Natural killer cell (primary cell): ENCODE measurements around the gene SLC23A2. TPM values are rescaled to one million over a fixed set of nuclear protein-coding genes. Genes with fewer than 3 reads are reported as not detected.

ENCODE experiments used
- ATAC-seq, 3 donors: fragments of 150-1000 bp in 2 of 3; fragments of 200-7000 bp in 1 of 3; cut with Tn5 transposase; 1 replicate in 1 of 3; 2 replicates in 2 of 3; pipeline ENCODE4 v1.10.0; 2021; ENCODE audit warnings: mild to moderate bottlenecking in 2 of 3, moderate library complexity in 2 of 3
- DNase-seq, 2 donors: peaks; one replicate each; pipeline versions ENCODE4 v3.0.0 to v3.0.0-alpha.2; 2013 to 2021; ENCODE audit warnings: mixed read lengths in 1 of 2
- H3K27ac ChIP-seq: one replicate; pipeline ENCODE4 v1.5.1; 2013; ENCODE audit warnings: mild to moderate bottlenecking, low read length
- H3K27me3 ChIP-seq: one replicate; pipeline ENCODE4 v1.6.1; 2013; ENCODE audit warnings: low read length; ENCODE audit not compliant: control insufficient read depth, insufficient read depth
- H3K36me3 ChIP-seq: one replicate; pipeline ENCODE4 v1.6.1; 2013; ENCODE audit warnings: low read length; ENCODE audit not compliant: control insufficient read depth, insufficient read depth
- H3K4me1 ChIP-seq: one replicate; pipeline ENCODE4 v1.6.1; 2013; ENCODE audit warnings: low read length; ENCODE audit not compliant: control insufficient read depth, insufficient read depth
- H3K4me3 ChIP-seq: one replicate; pipeline ENCODE4 v1.5.1; 2013; ENCODE audit warnings: low read length
- H3K9me3 ChIP-seq: one replicate; pipeline ENCODE4 v1.6.1; 2013; ENCODE audit warnings: low read length; ENCODE audit not compliant: control insufficient read depth, insufficient read depth
- H3K27ac Mint-ChIP-seq, 2 donors: one replicate each; pipeline ENCODE4 v1.8.0; 2022; ENCODE audit warnings: mild to moderate bottlenecking in 2 of 2, mixed read lengths in 2 of 2, moderate library complexity in 1 of 2
- H3K27me3 Mint-ChIP-seq, 2 donors: one replicate each; pipeline ENCODE4 v1.8.0; 2022; ENCODE audit warnings: low read depth in 2 of 2, mixed read lengths in 2 of 2
- H3K36me3 Mint-ChIP-seq: one replicate; pipeline ENCODE4 v1.8.0; 2022; ENCODE audit warnings: mixed read lengths
- H3K4me1 Mint-ChIP-seq, 2 donors: one replicate each; pipeline ENCODE4 v1.8.0; 2022; ENCODE audit warnings: mixed read lengths in 2 of 2
- H3K4me3 Mint-ChIP-seq: one replicate; pipeline ENCODE4 v1.8.0; 2022; ENCODE audit warnings: mild to moderate bottlenecking, moderate library complexity, mixed read lengths
- H3K9me3 Mint-ChIP-seq, 2 donors: one replicate each; pipeline ENCODE4 v1.8.0; 2022; ENCODE audit warnings: mixed read lengths in 2 of 2
- CTCF ChIP-seq: fragments of 200-600 bp; IDR thresholded peaks from one replicate; pipeline ENCODE4 v1.8.0; 2022; ENCODE audit warnings: antibody characterized with exemption
- WGBS: methylation state at CpG from one replicate; pipeline ENCODE4 v1.1.7; 2013; ENCODE audit warnings: missing lambda C conversion rate; ENCODE audit not compliant: insufficient coverage; 5-methylcytosine and 5-hydroxymethylcytosine counted together
- intact Hi-C: fragments of 100-400 bp; cut with micrococcal nuclease; formaldehyde crosslinking; loops from one replicate; pipeline ENCODE4 v1.14.2; 2022
- total RNA-seq, 4 donors: library from RNA; stranded (reverse); fragments of 120-200 nt in 1 of 4; gene quantifications; one replicate each; pipeline versions ENCODE4 v1.2.3 to v1.2.4, GENCODE V29; 2013 to 2022

SLC23A2 gene
- total RNA-seq, 3 donors from 2014 or later (not counting 1 experiment from before 2014, with no cell fraction given): 21.8 to 31.5 (median 26.0) TPM

- H3K27me3 Mint-ChIP-seq: peaks cover 0 to 9% of the 10 kb centered on the region in 2 donors
- H3K9me3 Mint-ChIP-seq: no peaks in the 10 kb centered on the region
- no peak overlapping the region for H3K4me3 Mint-ChIP-seq
- WGBS: 50% methylated on average over 1 of the region's 1 CpG
- no peak for DNase-seq
- Histone ChIP-seq H3K27ac (no peak overlapping the region), H3K4me3 (no peak overlapping the region), H3K4me1 (peaks cover 3% of the 10 kb centered on the region), H3K36me3 (no peaks in the 10 kb centered on the region), H3K9me3 (no peaks in the 10 kb centered on the region), H3K27me3 (no peaks in the 10 kb centered on the region)
- intact Hi-C loops: no loop called here
- no peaks in the 10 kb centered on the region for H3K36me3 Mint-ChIP-seq
- ATAC-seq: no peak
- TF ChIP-seq CTCF: no peak
- H3K4me1 Mint-ChIP-seq: peaks cover 8% of the 10 kb centered on the region in 2 donors
- no peak overlapping the region for H3K27ac Mint-ChIP-seq
Observed at GRCh38 chr20:4840801-4841200, 160.5 kb downstream of the SLC23A2 start.

GRCh38 chr20:4838526-4838925 is 162.8 kb downstream of the SLC23A2 start:
- 56% methylated on average over 6 of the region's 8 CpGs for WGBS
- no peak for TF ChIP-seq CTCF
- no peak for DNase-seq

GRCh38 chr20:4837760-4838159 is 163.6 kb downstream of the SLC23A2 start:
- H3K9me3 ChIP-seq: no peaks in the 10 kb centered on the region
- no peak for DNase-seq
- no peaks in the 10 kb centered on the region for H3K4me1 ChIP-seq
- ATAC-seq: no peak
- H3K27me3 ChIP-seq: no peaks in the 10 kb centered on the region
- no peaks in the 10 kb centered on the region for H3K4me1 Mint-ChIP-seq
- H3K4me3 Mint-ChIP-seq: no peak overlapping the region
- H3K36me3 ChIP-seq: no peaks in the 10 kb centered on the region
- TF ChIP-seq CTCF: no peak
- H3K4me3 ChIP-seq: no peak overlapping the region
- 65% methylated on average over 2 of the region's 2 CpGs for WGBS
- no peak overlapping the region for H3K27ac ChIP-seq
- peaks cover 0 to 12% of the 10 kb centered on the region in 2 donors for H3K27me3 Mint-ChIP-seq
- no peaks in the 10 kb centered on the region for H3K36me3 Mint-ChIP-seq
- no peak overlapping the region for H3K27ac Mint-ChIP-seq
- intact Hi-C loops: no loop called here
- H3K9me3 Mint-ChIP-seq: no peaks in the 10 kb centered on the region

More at GRCh38 chr20:4838526-4838925, 162.8 kb downstream of the SLC23A2 start:
- no peak overlapping the region for H3K4me3 ChIP-seq
- intact Hi-C loops: no loop called here
- no peaks in the 10 kb centered on the region for H3K9me3 Mint-ChIP-seq
- no peaks in the 10 kb centered on the region for H3K4me1 ChIP-seq
- no peaks in the 10 kb centered on the region for H3K27me3 ChIP-seq
- no peaks in the 10 kb centered on the region for H3K36me3 ChIP-seq
- no peak for ATAC-seq
- H3K9me3 ChIP-seq: no peaks in the 10 kb centered on the region
- H3K27ac ChIP-seq: no peak overlapping the region
- no peak overlapping the region for H3K4me3 Mint-ChIP-seq
- peaks cover 0 to 9% of the 10 kb centered on the region in 2 donors for H3K27me3 Mint-ChIP-seq
- no peaks in the 10 kb centered on the region for H3K36me3 Mint-ChIP-seq
- H3K27ac Mint-ChIP-seq: no peak overlapping the region
- H3K4me1 Mint-ChIP-seq: no peaks in the 10 kb centered on the region

- Mint-ChIP-seq H3K36me3 (no peaks in the 10 kb centered on the region), H3K27me3 (peaks cover 0 to 12% of the 10 kb centered on the region in 2 donors), H3K27ac (no peak overlapping the region), H3K4me3 (no peak overlapping the region), H3K9me3 (no peaks in the 10 kb centered on the region), H3K4me1 (no peaks in the 10 kb centered on the region)
- 84% methylated on average over 4 of the region's 4 CpGs for WGBS
- Histone ChIP-seq H3K4me1 (no peaks in the 10 kb centered on the region), H3K27me3 (no peaks in the 10 kb centered on the region), H3K36me3 (no peaks in the 10 kb centered on the region), H3K27ac (no peak overlapping the region), H3K9me3 (no peaks in the 10 kb centered on the region), H3K4me3 (no peak overlapping the region)
- DNase-seq (no peak), ATAC-seq (no peak)
- TF ChIP-seq CTCF: no peak
- intact Hi-C loops: no loop called here
Observed at GRCh38 chr20:4836935-4837334, 164.4 kb downstream of the SLC23A2 start.
